ENCODE data around the gene ACVR1.

DNA sequence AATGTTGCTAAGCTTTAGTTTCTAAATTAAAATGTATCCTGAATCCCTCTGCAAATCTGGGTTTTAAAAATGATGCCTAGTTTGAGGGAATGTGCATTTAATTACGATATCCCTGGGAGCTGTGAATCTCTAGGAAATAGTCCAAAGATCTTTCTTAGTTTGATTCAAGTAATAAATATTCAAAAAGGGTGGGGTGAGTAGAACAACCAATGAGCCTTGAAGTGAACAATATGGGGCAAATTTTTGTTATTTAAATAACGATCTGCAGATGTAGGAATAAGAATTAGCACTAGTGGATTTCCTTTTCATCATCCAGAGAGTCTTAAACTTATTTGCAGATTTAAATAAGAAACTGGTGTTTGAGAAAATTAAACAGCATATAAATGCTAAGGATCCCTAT, 106.3 kb downstream of the ACVR1 start:
- TF ChIP-seq POLR2AphosphoS5 (IDR thresholded peaks at IDR 0.05; ENCODE audit: low read depth) = no peak
- no peak for TF ChIP-seq CTCF (conservative IDR thresholded peaks at IDR 0.05; ENCODE audit: low read depth in 2 of 2)
- TF ChIP-seq CREB1 (CRISPR knock-in tag; IDR thresholded peaks at IDR 0.05; ENCODE audit: low read depth) = no peak
- TF ChIP-seq EZH2 (IDR thresholded peaks at IDR 0.05; ENCODE audit: low read depth, unreplicated experiment) = no peak
- no peak for TF ChIP-seq EZH2phosphoT487 (IDR thresholded peaks at IDR 0.05; ENCODE audit: unreplicated experiment)
- TF ChIP-seq, protein P1, sequence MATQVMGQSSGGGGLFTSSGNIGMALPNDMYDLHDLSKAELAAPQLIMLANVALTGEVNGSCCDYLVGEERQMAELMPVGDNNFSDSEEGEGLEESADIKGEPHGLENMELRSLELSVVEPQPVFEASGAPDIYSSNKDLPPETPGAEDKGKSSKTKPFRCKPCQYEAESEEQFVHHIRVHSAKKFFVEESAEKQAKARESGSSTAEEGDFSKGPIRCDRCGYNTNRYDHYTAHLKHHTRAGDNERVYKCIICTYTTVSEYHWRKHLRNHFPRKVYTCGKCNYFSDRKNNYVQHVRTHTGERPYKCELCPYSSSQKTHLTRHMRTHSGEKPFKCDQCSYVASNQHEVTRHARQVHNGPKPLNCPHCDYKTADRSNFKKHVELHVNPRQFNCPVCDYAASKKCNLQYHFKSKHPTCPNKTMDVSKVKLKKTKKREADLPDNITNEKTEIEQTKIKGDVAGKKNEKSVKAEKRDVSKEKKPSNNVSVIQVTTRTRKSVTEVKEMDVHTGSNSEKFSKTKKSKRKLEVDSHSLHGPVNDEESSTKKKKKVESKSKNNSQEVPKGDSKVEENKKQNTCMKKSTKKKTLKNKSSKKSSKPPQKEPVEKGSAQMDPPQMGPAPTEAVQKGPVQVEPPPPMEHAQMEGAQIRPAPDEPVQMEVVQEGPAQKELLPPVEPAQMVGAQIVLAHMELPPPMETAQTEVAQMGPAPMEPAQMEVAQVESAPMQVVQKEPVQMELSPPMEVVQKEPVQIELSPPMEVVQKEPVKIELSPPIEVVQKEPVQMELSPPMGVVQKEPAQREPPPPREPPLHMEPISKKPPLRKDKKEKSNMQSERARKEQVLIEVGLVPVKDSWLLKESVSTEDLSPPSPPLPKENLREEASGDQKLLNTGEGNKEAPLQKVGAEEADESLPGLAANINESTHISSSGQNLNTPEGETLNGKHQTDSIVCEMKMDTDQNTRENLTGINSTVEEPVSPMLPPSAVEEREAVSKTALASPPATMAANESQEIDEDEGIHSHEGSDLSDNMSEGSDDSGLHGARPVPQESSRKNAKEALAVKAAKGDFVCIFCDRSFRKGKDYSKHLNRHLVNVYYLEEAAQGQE (IDR thresholded peaks at IDR 0.05; ENCODE audit: unreplicated experiment) = no peak
- no peak for TF ChIP-seq JUNB (IDR thresholded peaks at IDR 0.05; ENCODE audit: unreplicated experiment)
- no peak for TF ChIP-seq STAT1 (IDR thresholded peaks at IDR 0.05; ENCODE audit: unreplicated experiment)
- TF ChIP-seq ZNF462 (CRISPR knock-in tag; IDR thresholded peaks at IDR 0.05) = no peak
- TF ChIP-seq, protein P2, sequence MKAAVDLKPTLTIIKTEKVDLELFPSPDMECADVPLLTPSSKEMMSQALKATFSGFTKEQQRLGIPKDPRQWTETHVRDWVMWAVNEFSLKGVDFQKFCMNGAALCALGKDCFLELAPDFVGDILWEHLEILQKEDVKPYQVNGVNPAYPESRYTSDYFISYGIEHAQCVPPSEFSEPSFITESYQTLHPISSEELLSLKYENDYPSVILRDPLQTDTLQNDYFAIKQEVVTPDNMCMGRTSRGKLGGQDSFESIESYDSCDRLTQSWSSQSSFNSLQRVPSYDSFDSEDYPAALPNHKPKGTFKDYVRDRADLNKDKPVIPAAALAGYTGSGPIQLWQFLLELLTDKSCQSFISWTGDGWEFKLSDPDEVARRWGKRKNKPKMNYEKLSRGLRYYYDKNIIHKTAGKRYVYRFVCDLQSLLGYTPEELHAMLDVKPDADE (IDR thresholded peaks at IDR 0.05) = no peak
- TF ChIP-seq ZNF331 (CRISPR knock-in tag; IDR thresholded peaks at IDR 0.05; ENCODE audit: low read depth) = no peak
- TF ChIP-seq ZNF114 (CRISPR knock-in tag; IDR thresholded peaks at IDR 0.05) = no peak
- TF ChIP-seq NANOG (IDR thresholded peaks at IDR 0.05; ENCODE audit: borderline replicate concordance) = no peak

All from GM23338 (cell line).